Liver (tissue), 9 donors: ENCODE data around the gene GLB1L3. TPM values are rescaled to one million over a fixed set of nuclear protein-coding genes. Genes with fewer than 3 reads are reported as not detected.

ENCODE experiments used
- DNase-seq: peaks from one replicate; pipeline ENCODE4 v3.0.0-alpha.2; 2017; ENCODE audit warnings: low spot score
- H3K27ac ChIP-seq, 2 donors: one replicate each; pipeline ENCODE4 v1.7.0; 2013; ENCODE audit warnings: inconsistent platforms in 2 of 2, low read length in 2 of 2, control low read depth in 1 of 2, low read depth in 1 of 2, mild to moderate bottlenecking in 1 of 2
- H3K27me3 ChIP-seq, 4 donors: one replicate each; pipeline versions ENCODE4 v1.6.1 to v1.7.0; 2013; ENCODE audit warnings: low read length in 3 of 4, inconsistent platforms in 1 of 4, mild to moderate bottlenecking in 1 of 4, moderate library complexity in 1 of 4; ENCODE audit not compliant: control insufficient read depth in 4 of 4, insufficient read depth in 4 of 4
- H3K36me3 ChIP-seq, 4 donors: one replicate each; pipeline versions ENCODE4 v1.6.1 to v1.7.0; 2013; ENCODE audit warnings: low read length in 3 of 4, mild to moderate bottlenecking in 3 of 4, low read depth in 1 of 4, moderate library complexity in 1 of 4; ENCODE audit not compliant: control insufficient read depth in 4 of 4, insufficient read depth in 3 of 4
- H3K4me1 ChIP-seq, 4 donors: one replicate each; pipeline versions ENCODE4 v1.6.1 to v1.7.0; 2013; ENCODE audit warnings: low read length in 3 of 4, mild to moderate bottlenecking in 3 of 4, moderate library complexity in 1 of 4; ENCODE audit not compliant: control insufficient read depth in 4 of 4, insufficient read depth in 4 of 4
- H3K4me3 ChIP-seq, 3 donors: one replicate each; pipeline versions ENCODE4 v1.6.1 to v1.7.0; 2013; ENCODE audit warnings: low read length in 3 of 3, control low read depth in 1 of 3, low read depth in 1 of 3, mild to moderate bottlenecking in 1 of 3
- H3K9ac ChIP-seq, 2 donors: one replicate each; pipeline ENCODE4 v1.7.0; 2013; ENCODE audit warnings: low read length in 2 of 2, mild to moderate bottlenecking in 2 of 2, moderate library complexity in 2 of 2, control low read depth in 1 of 2, low read depth in 1 of 2
- H3K9me3 ChIP-seq, 4 donors: one replicate each; pipeline versions ENCODE4 v1.6.1 to v1.7.0; 2013; ENCODE audit warnings: low read length in 3 of 4; ENCODE audit not compliant: control insufficient read depth in 4 of 4
- EGR1 ChIP-seq, 2 donors: IDR thresholded peaks; 2 replicates each; pipeline ENCODE4 v1.6.1; 2016 to 2018; ENCODE audit warnings: antibody characterized with exemption in 2 of 2, low read depth in 2 of 2
- FOXA1 ChIP-seq: IDR thresholded peaks from 2 replicates; pipeline ENCODE4 v1.6.1; 2016; ENCODE audit warnings: antibody characterized with exemption
- FOXA2 ChIP-seq: IDR thresholded peaks from 2 replicates; pipeline ENCODE4 v1.6.1; 2016; ENCODE audit warnings: antibody characterized with exemption
- GABPA ChIP-seq, 2 donors: IDR thresholded peaks in 1 of 2; conservative IDR thresholded peaks in 1 of 2; 2 replicates each; pipeline ENCODE4 v1.6.1; 2016; ENCODE audit warnings: antibody characterized with exemption in 2 of 2, mild to moderate bottlenecking in 1 of 2, moderate library complexity in 1 of 2
- HNF4A ChIP-seq, 2 donors: conservative IDR thresholded peaks; 2 replicates each; pipeline ENCODE4 v1.6.1; 2016; ENCODE audit warnings: antibody characterized with exemption in 2 of 2, mild to moderate bottlenecking in 2 of 2
- HNF4G ChIP-seq: IDR thresholded peaks from 2 replicates; pipeline ENCODE4 v1.6.1; 2016; ENCODE audit warnings: antibody characterized with exemption
- JUND ChIP-seq, 2 donors: IDR thresholded peaks; 2 replicates each; pipeline ENCODE4 v1.6.1; 2016; ENCODE audit warnings: antibody characterized with exemption in 2 of 2
- NR2F2 ChIP-seq: IDR thresholded peaks from 2 replicates; pipeline ENCODE4 v1.6.1; 2016; ENCODE audit warnings: antibody characterized with exemption
- RXRA ChIP-seq, 2 donors: IDR thresholded peaks; 2 replicates each; pipeline ENCODE4 v1.6.1; 2017 to 2018; ENCODE audit warnings: antibody characterized with exemption in 2 of 2, mild to moderate bottlenecking in 1 of 2
- SP1 ChIP-seq: IDR thresholded peaks from 2 replicates; pipeline ENCODE4 v1.6.1; 2018; ENCODE audit warnings: antibody characterized with exemption, mild to moderate bottlenecking
- TAF1 ChIP-seq: conservative IDR thresholded peaks from 2 replicates; pipeline ENCODE4 v1.6.1; 2016; ENCODE audit warnings: antibody characterized with exemption, mild to moderate bottlenecking
- YY1 ChIP-seq: IDR thresholded peaks from 2 replicates; pipeline ENCODE4 v1.6.1; 2016; ENCODE audit warnings: antibody characterized with exemption, mild to moderate bottlenecking
- WGBS: extraction: QIAGEN DNeasy Blood & Tissue Kit; methylation state at CpG from one replicate; pipeline ENCODE4 v1.1.7; 2013; 5-methylcytosine and 5-hydroxymethylcytosine counted together
- polyA plus RNA-seq, 2 donors: library from polyadenylated mRNA; stranded (reverse) in 1 of 2; unstranded in 1 of 2; fragments of 200-250 nt in 1 of 2; fragments of >200 nt in 1 of 2; fragmentation: Nextera tagmentation in 1 of 2; extraction: Ambion mirVana in 1 of 2; gene quantifications; one replicate each; pipeline versions ENCODE4 v1.2.1 to v1.2.3, GENCODE V29; 2013 to 2015
- total RNA-seq, 2 donors: library from RNA; depleted of rRNA; stranded (reverse); fragments of >200 nt; gene quantifications; one replicate each; pipeline ENCODE4 v1.2.3, GENCODE V29; 2014
- TF ChIP-seq, protein P1 (sequence below): IDR thresholded peaks from 2 replicates; pipeline ENCODE4 v1.6.1; 2016; ENCODE audit warnings: antibody characterized with exemption
- TF ChIP-seq, protein P2 (sequence below): IDR thresholded peaks from 2 replicates; pipeline ENCODE4 v1.6.1; 2016; ENCODE audit warnings: antibody characterized with exemption
- TF ChIP-seq, protein P3 (sequence below): IDR thresholded peaks from 2 replicates; pipeline ENCODE4 v1.6.1; 2016; ENCODE audit warnings: antibody characterized with exemption
- TF ChIP-seq, protein P4 (sequence below): fragments of 150-350 bp; IDR thresholded peaks from 2 replicates; pipeline ENCODE4 v1.5.1; 2017; ENCODE audit warnings: improper control_type of control experiment, low read depth, low read length; ENCODE audit not compliant: missing input control
- TF ChIP-seq, protein P5 (sequence below): IDR thresholded peaks from 2 replicates; pipeline ENCODE4 v1.6.1; 2016; ENCODE audit warnings: antibody characterized with exemption, mild to moderate bottlenecking
- donor health status: healthy.
- donor health status: healthy.
- donor health status: healthy.
- donor health status: healthy.
- donor health status: healthy.

GLB1L3 gene
- total and polyA plus RNA-seq, 4 donors = 0.08 TPM; not detected in 3

DNA sequence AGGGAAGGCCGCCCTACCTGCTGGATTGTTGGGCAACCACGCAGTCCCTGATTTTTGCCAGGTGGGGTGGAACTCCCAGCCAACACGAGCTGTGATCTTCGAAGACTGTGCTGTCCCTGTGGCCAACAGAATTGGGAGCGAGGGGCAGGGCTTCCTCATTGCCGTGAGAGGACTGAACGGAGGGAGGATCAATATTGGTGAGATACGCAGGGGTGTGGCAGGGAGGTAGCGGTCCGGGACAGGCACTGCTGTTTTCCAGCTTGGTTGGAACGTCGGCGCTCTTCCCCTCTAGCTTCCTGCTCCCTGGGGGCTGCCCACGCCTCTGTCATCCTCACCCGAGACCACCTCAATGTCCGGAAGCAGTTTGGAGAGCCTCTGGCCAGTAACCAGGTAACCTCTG lies 15.2 kb upstream of the GLB1L3 start:
- H3K27ac ChIP-seq = no peak overlapping the region
- WGBS = 95% methylated on average over 16 of the region's 16 CpGs
- no peak overlapping the region for H3K4me3 ChIP-seq
- TF ChIP-seq, protein P1, sequence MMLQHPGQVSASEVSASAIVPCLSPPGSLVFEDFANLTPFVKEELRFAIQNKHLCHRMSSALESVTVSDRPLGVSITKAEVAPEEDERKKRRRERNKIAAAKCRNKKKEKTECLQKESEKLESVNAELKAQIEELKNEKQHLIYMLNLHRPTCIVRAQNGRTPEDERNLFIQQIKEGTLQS = no peak
- TF ChIP-seq HNF4A (conservative IDR thresholded peaks at IDR 0.05) (no peak), FOXA1 (no peak), SP1 (no peak), FOXA2 (no peak), TAF1 (no peak), GABPA (IDR thresholded peaks at IDR 0.05 in 1 of 2, conservative IDR thresholded peaks at IDR 0.05 in 1 of 2) (no peak), HNF4G (no peak), NR2F2 (no peak), YY1 (no peak), JUND (IDR thresholded peaks at IDR 0.05) (no peak), EGR1 (IDR thresholded peaks at IDR 0.05; ENCODE audit: low read depth in 2 of 2) (no peak), RXRA (IDR thresholded peaks at IDR 0.05) (no peak)
- TF ChIP-seq, protein P2, sequence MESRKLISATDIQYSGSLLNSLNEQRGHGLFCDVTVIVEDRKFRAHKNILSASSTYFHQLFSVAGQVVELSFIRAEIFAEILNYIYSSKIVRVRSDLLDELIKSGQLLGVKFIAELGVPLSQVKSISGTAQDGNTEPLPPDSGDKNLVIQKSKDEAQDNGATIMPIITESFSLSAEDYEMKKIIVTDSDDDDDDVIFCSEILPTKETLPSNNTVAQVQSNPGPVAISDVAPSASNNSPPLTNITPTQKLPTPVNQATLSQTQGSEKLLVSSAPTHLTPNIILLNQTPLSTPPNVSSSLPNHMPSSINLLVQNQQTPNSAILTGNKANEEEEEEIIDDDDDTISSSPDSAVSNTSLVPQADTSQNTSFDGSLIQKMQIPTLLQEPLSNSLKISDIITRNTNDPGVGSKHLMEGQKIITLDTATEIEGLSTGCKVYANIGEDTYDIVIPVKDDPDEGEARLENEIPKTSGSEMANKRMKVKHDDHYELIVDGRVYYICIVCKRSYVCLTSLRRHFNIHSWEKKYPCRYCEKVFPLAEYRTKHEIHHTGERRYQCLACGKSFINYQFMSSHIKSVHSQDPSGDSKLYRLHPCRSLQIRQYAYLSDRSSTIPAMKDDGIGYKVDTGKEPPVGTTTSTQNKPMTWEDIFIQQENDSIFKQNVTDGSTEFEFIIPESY = no peak
- TF ChIP-seq, protein P3, sequence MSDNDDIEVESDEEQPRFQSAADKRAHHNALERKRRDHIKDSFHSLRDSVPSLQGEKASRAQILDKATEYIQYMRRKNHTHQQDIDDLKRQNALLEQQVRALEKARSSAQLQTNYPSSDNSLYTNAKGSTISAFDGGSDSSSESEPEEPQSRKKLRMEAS = no peak
- TF ChIP-seq, protein P4, sequence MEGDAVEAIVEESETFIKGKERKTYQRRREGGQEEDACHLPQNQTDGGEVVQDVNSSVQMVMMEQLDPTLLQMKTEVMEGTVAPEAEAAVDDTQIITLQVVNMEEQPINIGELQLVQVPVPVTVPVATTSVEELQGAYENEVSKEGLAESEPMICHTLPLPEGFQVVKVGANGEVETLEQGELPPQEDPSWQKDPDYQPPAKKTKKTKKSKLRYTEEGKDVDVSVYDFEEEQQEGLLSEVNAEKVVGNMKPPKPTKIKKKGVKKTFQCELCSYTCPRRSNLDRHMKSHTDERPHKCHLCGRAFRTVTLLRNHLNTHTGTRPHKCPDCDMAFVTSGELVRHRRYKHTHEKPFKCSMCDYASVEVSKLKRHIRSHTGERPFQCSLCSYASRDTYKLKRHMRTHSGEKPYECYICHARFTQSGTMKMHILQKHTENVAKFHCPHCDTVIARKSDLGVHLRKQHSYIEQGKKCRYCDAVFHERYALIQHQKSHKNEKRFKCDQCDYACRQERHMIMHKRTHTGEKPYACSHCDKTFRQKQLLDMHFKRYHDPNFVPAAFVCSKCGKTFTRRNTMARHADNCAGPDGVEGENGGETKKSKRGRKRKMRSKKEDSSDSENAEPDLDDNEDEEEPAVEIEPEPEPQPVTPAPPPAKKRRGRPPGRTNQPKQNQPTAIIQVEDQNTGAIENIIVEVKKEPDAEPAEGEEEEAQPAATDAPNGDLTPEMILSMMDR = no peak
- TF ChIP-seq, protein P5, sequence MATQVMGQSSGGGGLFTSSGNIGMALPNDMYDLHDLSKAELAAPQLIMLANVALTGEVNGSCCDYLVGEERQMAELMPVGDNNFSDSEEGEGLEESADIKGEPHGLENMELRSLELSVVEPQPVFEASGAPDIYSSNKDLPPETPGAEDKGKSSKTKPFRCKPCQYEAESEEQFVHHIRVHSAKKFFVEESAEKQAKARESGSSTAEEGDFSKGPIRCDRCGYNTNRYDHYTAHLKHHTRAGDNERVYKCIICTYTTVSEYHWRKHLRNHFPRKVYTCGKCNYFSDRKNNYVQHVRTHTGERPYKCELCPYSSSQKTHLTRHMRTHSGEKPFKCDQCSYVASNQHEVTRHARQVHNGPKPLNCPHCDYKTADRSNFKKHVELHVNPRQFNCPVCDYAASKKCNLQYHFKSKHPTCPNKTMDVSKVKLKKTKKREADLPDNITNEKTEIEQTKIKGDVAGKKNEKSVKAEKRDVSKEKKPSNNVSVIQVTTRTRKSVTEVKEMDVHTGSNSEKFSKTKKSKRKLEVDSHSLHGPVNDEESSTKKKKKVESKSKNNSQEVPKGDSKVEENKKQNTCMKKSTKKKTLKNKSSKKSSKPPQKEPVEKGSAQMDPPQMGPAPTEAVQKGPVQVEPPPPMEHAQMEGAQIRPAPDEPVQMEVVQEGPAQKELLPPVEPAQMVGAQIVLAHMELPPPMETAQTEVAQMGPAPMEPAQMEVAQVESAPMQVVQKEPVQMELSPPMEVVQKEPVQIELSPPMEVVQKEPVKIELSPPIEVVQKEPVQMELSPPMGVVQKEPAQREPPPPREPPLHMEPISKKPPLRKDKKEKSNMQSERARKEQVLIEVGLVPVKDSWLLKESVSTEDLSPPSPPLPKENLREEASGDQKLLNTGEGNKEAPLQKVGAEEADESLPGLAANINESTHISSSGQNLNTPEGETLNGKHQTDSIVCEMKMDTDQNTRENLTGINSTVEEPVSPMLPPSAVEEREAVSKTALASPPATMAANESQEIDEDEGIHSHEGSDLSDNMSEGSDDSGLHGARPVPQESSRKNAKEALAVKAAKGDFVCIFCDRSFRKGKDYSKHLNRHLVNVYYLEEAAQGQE = no peak
- no peaks in the 10 kb centered on the region for H3K27me3 ChIP-seq
- no peak overlapping the region for H3K9ac ChIP-seq
- DNase-seq = no peak
- H3K9me3 ChIP-seq = no peaks in the 10 kb centered on the region
- peaks cover 6 to 51% (median 30%) of the 10 kb centered on the region in 4 donors for H3K36me3 ChIP-seq
- H3K4me1 ChIP-seq = no peaks in the 10 kb centered on the region
